K562 (cell line): ENCODE data around the gene PMFBP1. TPM values are rescaled to one million over a fixed set of nuclear protein-coding genes. Genes with fewer than 3 reads are reported as not detected.

ENCODE experiments used
- ARID4B ChIP-seq: sonication (generic); formaldehyde crosslinking; IDR thresholded peaks from 2 replicates; pipeline ENCODE4 v1.8.0; 2022; ENCODE audit warnings: mild to moderate bottlenecking, missing genetic modification reagents
- CC2D1A ChIP-seq: fragments of 450-650 bp; IDR thresholded peaks from 2 replicates; pipeline ENCODE4 v1.6.1; 2017; ENCODE audit warnings: mild to moderate bottlenecking
- DIDO1 ChIP-seq: fragments of 450-650 bp; IDR thresholded peaks from 2 replicates; pipeline ENCODE4 v1.6.1; 2016; ENCODE audit warnings: low read depth, missing biosample characterization, missing genetic modification characterization
- KAT8 ChIP-seq: fragments of 450-650 bp; IDR thresholded peaks from 2 replicates; pipeline ENCODE4 v1.6.1; 2016; ENCODE audit warnings: low read depth, mild to moderate bottlenecking
- KHSRP ChIP-seq: fragments of 450-650 bp; IDR thresholded peaks from 2 replicates; pipeline ENCODE4 v1.6.1; 2017
- MEF2A ChIP-seq: IDR thresholded peaks from 2 replicates; pipeline ENCODE4 v1.6.1; 2011; ENCODE audit warnings: low read depth, mild to moderate bottlenecking, low read length, moderate library complexity; ENCODE audit not compliant: control insufficient read depth
- NFE2L1 ChIP-seq: fragments of 450-650 bp; IDR thresholded peaks from 2 replicates; pipeline ENCODE4 v1.6.1; 2016; ENCODE audit warnings: missing genetic modification characterization, low read depth, mild to moderate bottlenecking, missing compliant biosample characterization, moderate library complexity, borderline replicate concordance
- RBM22 ChIP-seq: fragments of 200-400 bp; formaldehyde crosslinking; IDR thresholded peaks from 2 replicates; pipeline ENCODE4 v1.6.1; 2018; ENCODE audit warnings: low read length, low read depth; ENCODE audit not compliant: poor library complexity, severe bottlenecking
- RBM25 ChIP-seq: fragments of 200-400 bp; formaldehyde crosslinking; IDR thresholded peaks from 2 replicates; pipeline ENCODE4 v1.6.1; 2018; ENCODE audit warnings: low read length, low read depth, moderate library complexity; ENCODE audit not compliant: severe bottlenecking
- SRSF3 ChIP-seq: fragments of 200-400 bp; formaldehyde crosslinking; IDR thresholded peaks from 2 replicates; pipeline ENCODE4 v1.6.1; 2016; ENCODE audit warnings: mild to moderate bottlenecking, low read length, moderate library complexity; ENCODE audit not compliant: insufficient read depth
- ZNF318 ChIP-seq, 2 experiments: fragments of 450-650 bp; IDR thresholded peaks; 2 replicates each; pipeline ENCODE4 v1.6.1; 2016; ENCODE audit warnings: mild to moderate bottlenecking in 2 of 2, borderline replicate concordance in 1 of 2, low read depth in 1 of 2, moderate library complexity in 1 of 2
- ZNF639 ChIP-seq, 2 experiments: fragments of 200-800 bp in 1 of 2; sonication (Bioruptor generic) in 1 of 2; sonication (generic) in 1 of 2; formaldehyde crosslinking in 1 of 2; IDR thresholded peaks in 1 of 2; conservative IDR thresholded peaks in 1 of 2; 2 replicates each; pipeline versions ENCODE4 v1.5.0 to v1.6.1; 2016 to 2020; ENCODE audit warnings: missing compliant biosample characterization in 1 of 2, missing genetic modification characterization in 1 of 2, missing genetic modification reagents in 1 of 2
- polyA plus RNA-seq, 8 experiments: library from polyadenylated mRNA; depleted of rRNA in 4 of 8; stranded (reverse) in 5 of 8; unstranded in 3 of 8; fragments of >200 nt; fragmentation: Nextera tagmentation in 2 of 8; fragmentation: Illumina TruSeq in 1 of 8; extraction: Ambion mirVana in 2 of 8; extraction: Trizol in 1 of 8; gene quantifications; 2 replicates each; pipeline versions ENCODE4 v1.2.1 to v1.2.3, GENCODE V29; 2011 to 2014; ENCODE audit warnings: inconsistent platforms in 1 of 8, missing spikeins in 1 of 8
- total RNA-seq, 7 experiments: library from RNA; depleted of rRNA in 6 of 7; stranded (reverse); fragments of >200 nt in 6 of 7; fragmentation: Illumina TruSeq in 2 of 7; extraction: Trizol in 2 of 7; gene quantifications; 2 replicates each; pipeline versions ENCODE4 v1.2.1 to v1.2.3, GENCODE V29; 2011 to 2021; ENCODE audit warnings: low replicate concordance in 1 of 7

The PMFBP1 gene
- total and polyA plus RNA-seq, 9 of the 15 experiments (the other 6 are each of a cell fraction or from before 2014, with no cell fraction given), result 0.13 to 0.91 (median 0.47) TPM

GRCh38 chr16:72072514-72073342 is 99.2 kb downstream of the PMFBP1 start (continued):
- TF ChIP-seq RBM25 (no peak), KHSRP (no peak), RBM22 (no peak), ZNF639 (CRISPR knock-in tag; conservative IDR thresholded peaks at IDR 0.05 in 1 of 2, IDR thresholded peaks at IDR 0.05 in 1 of 2) (no peak), NFE2L1 (tag) (no peak), ZNF318 (IDR thresholded peaks at IDR 0.05; ENCODE audit: borderline replicate concordance in 1 of 2, low read depth in 1 of 2) (no peak), ARID4B (no peak), CC2D1A (0 out of 2 replicates have a peak, but pooled peaks have one; percentile 49), DIDO1 (tag) (no peak), MEF2A (no peak), KAT8 (no peak), SRSF3 (no peak)
